Erythroblast (primary cell): Measurements from ENCODE around the gene KATNA1.
"Not testable (repeated sequence)": the region's sequence is repeated elsewhere in the genome, so short reads cannot be mapped to it uniquely, and the experiment has no call there.

Experiments used
- GATA1 ChIP-seq: IDR thresholded peaks from 2 replicates; pipeline ENCODE4 v1.6.1; 2011; ENCODE audit warnings: low read depth, mild to moderate bottlenecking, control low read depth, low read length, moderate library complexity
- POLR2A ChIP-seq: IDR thresholded peaks from 2 replicates; pipeline ENCODE4 v1.6.1; 2011; ENCODE audit warnings: mild to moderate bottlenecking, low read length

DNA sequence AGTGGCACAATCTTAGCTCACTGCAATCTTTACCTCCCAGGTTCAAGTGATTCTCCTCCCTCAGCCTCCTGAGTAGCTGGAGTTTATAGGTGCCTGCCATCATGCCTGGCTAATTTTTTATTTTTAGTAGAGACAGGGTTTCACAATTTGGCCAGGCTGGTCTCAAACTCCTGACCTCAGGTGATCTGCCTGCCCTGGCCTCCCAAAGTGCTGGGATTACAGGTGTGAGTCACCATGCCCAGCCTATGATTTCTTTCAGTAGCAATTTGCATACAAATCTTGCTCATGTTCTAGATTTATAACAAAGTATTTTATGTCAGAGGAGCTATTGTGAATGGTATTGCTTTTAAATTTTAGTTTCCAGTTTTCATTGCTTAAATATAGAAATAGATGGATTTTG, 23.8 kb upstream of the KATNA1 start:
- not testable (repeated sequence) for TF ChIP-seq POLR2A, GATA1
